Measurements from ENCODE around the gene RRM2. TPM values are rescaled to one million over a fixed set of nuclear protein-coding genes. Genes with fewer than 3 reads are reported as not detected.
A peak's percentile ranks its signal among the peaks of the same experiment; 100 is the strongest.

Gene RRM2
- total and polyA plus RNA-seq, 2 experiments from 2014 or later, result 15.2 to 49.7 TPM

DNA sequence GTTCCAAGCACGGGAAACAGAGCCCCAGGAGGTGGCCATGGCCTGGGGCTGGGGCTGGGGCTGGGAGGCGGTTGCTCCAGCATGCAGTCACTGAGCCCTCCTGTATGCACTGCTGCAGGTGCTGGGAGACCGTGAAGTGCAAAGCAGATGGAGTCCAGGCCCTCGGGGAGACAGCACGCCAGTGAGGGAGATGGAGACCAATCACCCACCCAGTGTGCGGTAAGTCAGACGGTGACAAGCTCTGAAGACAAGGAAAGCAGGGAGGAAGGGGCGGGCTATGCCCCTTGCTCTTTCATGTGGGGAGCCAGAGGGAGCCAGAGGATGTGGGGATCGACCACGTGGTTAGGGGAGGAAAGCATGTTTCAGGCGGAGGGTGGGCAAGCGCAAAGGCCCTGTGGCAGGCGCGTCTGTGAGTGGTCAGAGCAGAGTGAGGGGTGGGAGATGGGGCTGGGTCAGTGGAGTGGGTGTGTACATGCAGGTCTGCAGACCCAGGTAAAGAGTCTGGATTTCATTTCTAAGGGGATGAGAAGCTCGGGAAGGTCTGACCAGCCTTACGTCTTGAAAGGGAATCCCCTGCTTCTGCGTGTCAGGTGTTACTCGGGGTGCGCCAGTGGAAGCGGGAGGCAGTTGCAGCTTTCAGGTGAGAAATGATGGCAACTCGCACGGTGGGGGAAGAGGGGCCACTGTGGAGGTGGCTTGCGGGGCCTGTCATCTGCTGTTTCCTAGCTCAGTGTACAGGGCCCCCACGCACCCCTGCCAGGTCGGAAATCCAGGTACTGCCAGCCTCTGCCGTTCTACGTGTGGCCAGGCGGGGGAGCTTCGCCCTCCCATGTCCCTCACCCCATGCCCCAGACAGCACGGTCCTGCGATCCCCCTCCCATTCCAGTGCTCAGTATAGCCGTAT lies 19.4 kb downstream of the RRM2 start:
- H2AFZ ChIP-seq, result no peak overlapping the region
- peak; percentile 42 for DNase-seq (ENCODE audit: low spot score)

DNA sequence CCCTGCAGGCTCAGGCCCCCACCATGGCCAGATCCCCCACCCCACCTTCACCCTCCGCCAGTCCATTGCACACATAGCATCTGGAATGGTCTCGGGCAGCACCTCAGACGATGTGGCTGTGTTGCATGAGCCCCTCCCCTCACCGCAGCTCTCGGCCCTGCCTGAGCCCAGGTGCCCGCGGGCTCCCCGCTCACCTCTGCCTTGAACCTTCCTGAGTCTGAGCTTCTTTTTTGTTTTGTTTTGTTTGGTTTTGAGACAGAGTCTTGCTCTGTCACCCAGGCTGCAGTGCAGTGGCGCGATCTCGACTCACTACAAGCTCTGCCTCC lies 20.1 kb downstream of the RRM2 start:
- Histone ChIP-seq H3K4me3 (no peak overlapping the region), H3K27me3 (no peaks in the 10 kb centered on the region), H3K9me3 (ENCODE audit: low read depth) (no peaks in the 10 kb centered on the region), H3K36me3 (replicated peaks; ENCODE audit: insufficient read depth, low read depth) (no peaks in the 10 kb centered on the region), H3K4me1 (ENCODE audit: insufficient read depth) (no peaks in the 10 kb centered on the region), H3K79me2 (no peaks in the 10 kb centered on the region), H3K9me2 (replicated peaks; ENCODE audit: insufficient read depth) (no peaks in the 10 kb centered on the region), H4K20me1 (ENCODE audit: insufficient read depth, poor library complexity, severe bottlenecking) (no peaks in the 10 kb centered on the region), H3K4me2 (no peak overlapping the region), H3K27ac (no peak overlapping the region), H2AFZ (no peak overlapping the region)
- DNase-seq (ENCODE audit: low spot score), result no peak
- TF ChIP-seq EZH2 (IDR thresholded peaks at IDR 0.05; ENCODE audit: borderline replicate concordance) (no peak), EZH2phosphoT487 (IDR thresholded peaks at IDR 0.05; ENCODE audit: low read depth, severe bottlenecking, unreplicated experiment) (no peak)
- TF ChIP-seq, protein P1, sequence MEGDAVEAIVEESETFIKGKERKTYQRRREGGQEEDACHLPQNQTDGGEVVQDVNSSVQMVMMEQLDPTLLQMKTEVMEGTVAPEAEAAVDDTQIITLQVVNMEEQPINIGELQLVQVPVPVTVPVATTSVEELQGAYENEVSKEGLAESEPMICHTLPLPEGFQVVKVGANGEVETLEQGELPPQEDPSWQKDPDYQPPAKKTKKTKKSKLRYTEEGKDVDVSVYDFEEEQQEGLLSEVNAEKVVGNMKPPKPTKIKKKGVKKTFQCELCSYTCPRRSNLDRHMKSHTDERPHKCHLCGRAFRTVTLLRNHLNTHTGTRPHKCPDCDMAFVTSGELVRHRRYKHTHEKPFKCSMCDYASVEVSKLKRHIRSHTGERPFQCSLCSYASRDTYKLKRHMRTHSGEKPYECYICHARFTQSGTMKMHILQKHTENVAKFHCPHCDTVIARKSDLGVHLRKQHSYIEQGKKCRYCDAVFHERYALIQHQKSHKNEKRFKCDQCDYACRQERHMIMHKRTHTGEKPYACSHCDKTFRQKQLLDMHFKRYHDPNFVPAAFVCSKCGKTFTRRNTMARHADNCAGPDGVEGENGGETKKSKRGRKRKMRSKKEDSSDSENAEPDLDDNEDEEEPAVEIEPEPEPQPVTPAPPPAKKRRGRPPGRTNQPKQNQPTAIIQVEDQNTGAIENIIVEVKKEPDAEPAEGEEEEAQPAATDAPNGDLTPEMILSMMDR (IDR thresholded peaks at IDR 0.05; ENCODE audit: poor library complexity), result no peak
- 93% methylated on average over 10 of the region's 11 CpGs for WGBS (ENCODE audit: low lambda C conversion rate, missing lambda C conversion rate)

More for the DNA sequence above, 19.4 kb downstream of the RRM2 start:
- Histone ChIP-seq H3K4me2 (no peak overlapping the region), H3K27me3 (no peaks in the 10 kb centered on the region), H3K36me3 (replicated peaks; ENCODE audit: insufficient read depth, low read depth) (no peaks in the 10 kb centered on the region), H3K4me1 (ENCODE audit: insufficient read depth) (no peaks in the 10 kb centered on the region), H4K20me1 (ENCODE audit: insufficient read depth, poor library complexity, severe bottlenecking) (no peaks in the 10 kb centered on the region), H3K9me2 (replicated peaks; ENCODE audit: insufficient read depth) (no peaks in the 10 kb centered on the region), H3K4me3 (no peak overlapping the region), H3K27ac (no peak overlapping the region), H3K9me3 (ENCODE audit: low read depth) (no peaks in the 10 kb centered on the region), H3K79me2 (no peaks in the 10 kb centered on the region)
- TF ChIP-seq, protein P1 (IDR thresholded peaks at IDR 0.05; ENCODE audit: poor library complexity), result peak; percentile 49
- TF ChIP-seq EZH2 (IDR thresholded peaks at IDR 0.05; ENCODE audit: borderline replicate concordance) (no peak), EZH2phosphoT487 (IDR thresholded peaks at IDR 0.05; ENCODE audit: low read depth, severe bottlenecking, unreplicated experiment) (no peak)
- WGBS (ENCODE audit: low lambda C conversion rate, missing lambda C conversion rate), result 79% methylated on average over 30 of the region's 32 CpGs

DNA sequence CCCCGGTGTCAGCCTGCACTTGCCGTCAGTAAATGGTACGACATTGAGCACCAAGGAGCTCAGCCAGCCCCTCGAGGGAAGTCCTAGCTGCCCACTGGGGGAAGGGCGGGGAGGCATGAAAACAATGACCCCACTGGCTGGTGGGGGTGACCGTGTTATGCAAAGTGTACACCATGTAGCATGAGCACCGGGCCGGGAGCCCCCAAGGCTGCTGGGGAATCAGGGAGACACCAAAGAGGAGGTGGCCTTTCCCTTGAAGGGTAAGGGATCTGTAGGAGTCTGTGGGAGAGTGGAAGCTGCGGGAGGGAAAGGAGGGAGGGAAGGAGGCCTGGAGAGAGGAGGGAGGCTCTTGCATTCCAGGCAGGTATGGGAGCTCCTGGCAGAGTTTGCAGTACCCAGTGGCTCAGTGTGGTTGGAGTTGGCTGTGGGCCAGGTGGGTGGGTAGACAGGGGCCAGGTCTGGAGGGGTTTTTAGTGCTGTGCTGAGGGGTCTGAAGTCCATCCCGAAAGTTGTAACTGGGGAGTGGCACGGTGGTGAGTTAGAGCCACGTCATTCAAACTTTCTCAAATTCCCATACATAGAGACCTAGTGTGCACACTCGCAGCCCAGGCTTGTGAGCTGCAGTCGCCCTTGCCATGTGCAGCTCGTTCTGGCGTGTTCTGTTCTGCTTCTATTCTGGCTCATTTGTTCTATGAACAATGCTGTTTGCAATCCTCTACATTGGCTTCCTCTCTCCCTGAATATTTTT lies 22.4 kb downstream of the RRM2 start:
- Histone ChIP-seq H3K36me3 (replicated peaks; ENCODE audit: insufficient read depth, low read depth) (no peaks in the 10 kb centered on the region), H3K4me1 (ENCODE audit: insufficient read depth) (no peaks in the 10 kb centered on the region), H3K4me3 (no peak overlapping the region), H4K20me1 (ENCODE audit: insufficient read depth, poor library complexity, severe bottlenecking) (no peaks in the 10 kb centered on the region), H2AFZ (no peak overlapping the region), H3K27me3 (no peaks in the 10 kb centered on the region), H3K9me2 (replicated peaks; ENCODE audit: insufficient read depth) (no peaks in the 10 kb centered on the region), H3K27ac (no peak overlapping the region), H3K79me2 (no peaks in the 10 kb centered on the region), H3K9me3 (ENCODE audit: low read depth) (no peaks in the 10 kb centered on the region), H3K4me2 (no peak overlapping the region)
- 89% methylated on average over 16 of the region's 16 CpGs for WGBS (ENCODE audit: low lambda C conversion rate, missing lambda C conversion rate)
- no peak for DNase-seq (ENCODE audit: low spot score)
- TF ChIP-seq EZH2phosphoT487 (IDR thresholded peaks at IDR 0.05; ENCODE audit: low read depth, severe bottlenecking, unreplicated experiment), result no peak
- TF ChIP-seq, protein P1 (IDR thresholded peaks at IDR 0.05; ENCODE audit: poor library complexity), result no peak
